MCF 10A (cell line): ENCODE measurements around the gene ABHD12. TPM values are rescaled to one million over a fixed set of nuclear protein-coding genes. Genes with fewer than 3 reads are reported as not detected.
A peak's percentile ranks its signal among the peaks of the same experiment; 100 is the strongest.

Source experiments
- BruUV-seq: library from RNA; stranded (reverse); fragments of 400-500 nt; replicated peaks from 2 replicates; lab custom pipeline; 2021; lab: Mats Ljungman, UMichigan
- CTCF ChIA-PET: fragments of 300-600 bp; sonication (Branson Sonifier 250); formaldehyde crosslinking; extraction: SDS; loops from one replicate; lab custom pipeline; 2021; ENCODE audit warnings: antibody characterized with exemption, inconsistent platforms; lab: Yijun Ruan, JAX
- POLR2A ChIA-PET: fragments of 300-600, 350-650 bp; sonication (Branson Sonifier 250); formaldehyde crosslinking; extraction: SDS; loops from one replicate; lab custom pipeline; 2020; ENCODE audit warnings: antibody characterized with exemption, inconsistent platforms; lab: Yijun Ruan, JAX
- DNase-seq: peaks from one replicate; pipeline ENCODE4 v3.0.0-alpha.2; 2018; ENCODE audit not compliant: unreplicated experiment
- H3K27ac Mint-ChIP-seq: one replicate; pipeline ENCODE4 v1.8.0; 2022; ENCODE audit warnings: mild to moderate bottlenecking, low read depth, mixed read lengths; ENCODE audit not compliant: unreplicated experiment
- H3K27me3 Mint-ChIP-seq: one replicate; pipeline ENCODE4 v1.8.0; 2022; ENCODE audit warnings: mixed read lengths; ENCODE audit not compliant: insufficient read depth, unreplicated experiment
- H3K36me3 Mint-ChIP-seq: one replicate; pipeline ENCODE4 v1.8.0; 2022; ENCODE audit warnings: mild to moderate bottlenecking, moderate library complexity, mixed read lengths; ENCODE audit not compliant: insufficient read depth, unreplicated experiment
- H3K4me1 Mint-ChIP-seq: one replicate; pipeline ENCODE4 v1.8.0; 2022; ENCODE audit warnings: mixed read lengths; ENCODE audit not compliant: insufficient read depth, unreplicated experiment
- H3K4me3 Mint-ChIP-seq: one replicate; pipeline ENCODE4 v1.8.0; 2022; ENCODE audit warnings: mild to moderate bottlenecking, moderate library complexity, mixed read lengths; ENCODE audit not compliant: unreplicated experiment
- H3K9me3 Mint-ChIP-seq: one replicate; pipeline ENCODE4 v1.8.0; 2022; ENCODE audit warnings: mixed read lengths; ENCODE audit not compliant: unreplicated experiment
- intact Hi-C: fragments of 100-400 bp; cut with micrococcal nuclease; formaldehyde crosslinking; loops from 2 replicates; pipeline ENCODE4 v1.14.1; 2022
- total RNA-seq: library from RNA; stranded (reverse); gene quantifications from 2 replicates; pipeline ENCODE4 v1.2.3, GENCODE V29; 2022
- TF ChIP-seq, protein P1 (sequence below): fragments of 200-600 bp; IDR thresholded peaks from one replicate; pipeline ENCODE4 v1.8.0; 2022; ENCODE audit warnings: antibody characterized with exemption, mild to moderate bottlenecking; ENCODE audit not compliant: unreplicated experiment

Gene ABHD12
- total RNA-seq, 1 experiment from 2014 or later, result 18.6 TPM

GRCh38 chr20:25252230-25252651, 138.4 kb downstream of the ABHD12 start:
- Mint-ChIP-seq H3K27ac (peak overlapping the region; percentile 77), H3K4me1 (peaks cover 37% of the 10 kb centered on the region), H3K9me3 (no peaks in the 10 kb centered on the region), H3K36me3 (peaks cover 73% of the 10 kb centered on the region), H3K27me3 (no peaks in the 10 kb centered on the region), H3K4me3 (peak overlapping the region; percentile 93)
- BruUV-seq, result no TSS peak
- ChIA-PET POLR2A (interaction anchor here (1.0 to 15.4 kb wide), 15 partner anchors 9 to 259 kb away, joined by 4 to 517 read pairs (median 16); partner anchors contain the start of genes APMAP, ENTPD6 and GINS1), CTCF (interaction anchor here (0.6 to 6.5 kb wide), 16 partner anchors 9 to 258 kb away, joined by 3 to 92 read pairs (median 6); no protein-coding TSS in a partner anchor)
- intact Hi-C loops, result loop anchor here (5.0 kb wide), 1 partner anchor 145 kb away; no protein-coding TSS in a partner anchor
- DNase-seq, result no peak
- TF ChIP-seq, protein P1, sequence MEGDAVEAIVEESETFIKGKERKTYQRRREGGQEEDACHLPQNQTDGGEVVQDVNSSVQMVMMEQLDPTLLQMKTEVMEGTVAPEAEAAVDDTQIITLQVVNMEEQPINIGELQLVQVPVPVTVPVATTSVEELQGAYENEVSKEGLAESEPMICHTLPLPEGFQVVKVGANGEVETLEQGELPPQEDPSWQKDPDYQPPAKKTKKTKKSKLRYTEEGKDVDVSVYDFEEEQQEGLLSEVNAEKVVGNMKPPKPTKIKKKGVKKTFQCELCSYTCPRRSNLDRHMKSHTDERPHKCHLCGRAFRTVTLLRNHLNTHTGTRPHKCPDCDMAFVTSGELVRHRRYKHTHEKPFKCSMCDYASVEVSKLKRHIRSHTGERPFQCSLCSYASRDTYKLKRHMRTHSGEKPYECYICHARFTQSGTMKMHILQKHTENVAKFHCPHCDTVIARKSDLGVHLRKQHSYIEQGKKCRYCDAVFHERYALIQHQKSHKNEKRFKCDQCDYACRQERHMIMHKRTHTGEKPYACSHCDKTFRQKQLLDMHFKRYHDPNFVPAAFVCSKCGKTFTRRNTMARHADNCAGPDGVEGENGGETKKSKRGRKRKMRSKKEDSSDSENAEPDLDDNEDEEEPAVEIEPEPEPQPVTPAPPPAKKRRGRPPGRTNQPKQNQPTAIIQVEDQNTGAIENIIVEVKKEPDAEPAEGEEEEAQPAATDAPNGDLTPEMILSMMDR, result no peak

DNA sequence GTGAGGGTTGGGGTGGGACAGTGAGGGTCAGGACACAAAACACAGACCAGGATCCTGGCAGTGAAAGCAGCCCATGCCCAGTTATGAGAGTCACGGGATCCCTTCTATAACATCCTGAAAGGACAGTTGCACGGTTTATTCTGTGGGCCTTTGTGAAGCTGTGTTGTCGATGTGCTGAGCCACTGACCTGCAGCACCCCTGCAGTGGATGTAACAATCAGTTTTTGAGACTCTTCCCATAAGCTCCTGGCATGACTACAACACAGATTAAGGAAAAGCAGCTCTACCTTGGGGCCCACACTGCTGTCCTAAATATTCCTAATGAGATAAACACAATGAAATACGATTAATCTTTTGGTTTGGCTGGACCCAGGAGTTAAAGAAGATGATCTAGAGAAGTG, 139.1 kb downstream of the ABHD12 start:
- Mint-ChIP-seq H3K36me3 (peaks cover 70% of the 10 kb centered on the region), H3K27ac (peak overlapping the region; percentile 77), H3K27me3 (no peaks in the 10 kb centered on the region), H3K4me3 (peak overlapping the region; percentile 93), H3K9me3 (no peaks in the 10 kb centered on the region), H3K4me1 (peaks cover 38% of the 10 kb centered on the region)
- DNase-seq, result no peak
- TF ChIP-seq, protein P1, result no peak
- ChIA-PET POLR2A (interaction anchor here (0.8 to 15.4 kb wide), 20 partner anchors 8 to 258 kb away, joined by 3 to 517 read pairs (median 8); partner anchors contain the start of genes ACSS1, APMAP, ENTPD6 and GINS1), CTCF (interaction anchor here (0.5 to 6.5 kb wide), 17 partner anchors 9 to 1626 kb away, joined by 3 to 92 read pairs (median 4); no protein-coding TSS in a partner anchor)
- no TSS peak for BruUV-seq
- intact Hi-C loops, result loop anchor here (5.0 kb wide), 1 partner anchor 146 kb away; no protein-coding TSS in a partner anchor

GRCh38 chr20:25251019-25251418, 139.6 kb downstream of the ABHD12 start:
- DNase-seq, result no peak
- Mint-ChIP-seq H3K4me3 (peak overlapping the region; percentile 93), H3K27me3 (no peaks in the 10 kb centered on the region), H3K36me3 (peaks cover 64% of the 10 kb centered on the region), H3K27ac (peak overlapping the region; percentile 77), H3K4me1 (peaks cover 38% of the 10 kb centered on the region), H3K9me3 (no peaks in the 10 kb centered on the region)
- BruUV-seq, result no TSS peak
- intact Hi-C loops, result loop anchor here (5.0 kb wide), 1 partner anchor 146 kb away; no protein-coding TSS in a partner anchor
- ChIA-PET CTCF (interaction anchor here (0.6 to 6.5 kb wide), 18 partner anchors 8 to 1625 kb away, joined by 3 to 92 read pairs (median 5); no protein-coding TSS in a partner anchor), POLR2A (interaction anchor here (0.7 to 15.4 kb wide), 25 partner anchors 8 to 1835 kb away, joined by 3 to 517 read pairs (median 7); partner anchors contain the start of genes ABHD12, ACSS1, APMAP and ENTPD6)
- TF ChIP-seq, protein P1, result no peak

DNA sequence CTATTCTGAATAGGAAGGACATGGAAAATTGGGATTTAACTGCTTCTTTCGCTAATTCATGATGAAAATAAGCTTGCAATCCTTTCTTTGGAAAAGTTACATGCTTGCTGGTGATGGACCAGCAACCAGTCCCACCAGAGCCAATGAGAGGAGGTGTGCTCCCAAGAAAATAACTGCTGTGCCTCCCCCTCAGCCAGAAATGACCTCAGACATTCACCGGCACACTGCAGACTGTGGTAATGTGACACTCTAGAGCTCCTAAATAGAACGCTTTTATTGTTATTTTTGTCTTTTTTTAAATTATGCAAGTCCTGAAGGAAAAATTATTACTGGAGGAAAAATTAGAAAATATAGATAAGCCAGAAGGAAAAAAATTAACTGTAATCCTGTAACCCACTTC, 140.1 kb downstream of the ABHD12 start:
- peak overlapping the region; percentile 77 for H3K27ac Mint-ChIP-seq
- peaks cover 41% of the 10 kb centered on the region for H3K4me1 Mint-ChIP-seq
- peaks cover 59% of the 10 kb centered on the region for H3K36me3 Mint-ChIP-seq
- BruUV-seq, result no TSS peak
- H3K4me3 Mint-ChIP-seq, result peak overlapping the region; percentile 93
- no peaks in the 10 kb centered on the region for H3K27me3 Mint-ChIP-seq
- intact Hi-C loops, result loop anchor here (5.0 kb wide), 1 partner anchor 147 kb away; no protein-coding TSS in a partner anchor
- TF ChIP-seq, protein P1, result no peak
- DNase-seq, result peak; percentile 56
- POLR2A ChIA-PET, result interaction anchor here (0.7 to 15.4 kb wide), 22 partner anchors 11 to 1835 kb away, joined by 3 to 517 read pairs (median 13); partner anchors contain the start of genes ABHD12, APMAP, ENTPD6 and GINS1
- no peaks in the 10 kb centered on the region for H3K9me3 Mint-ChIP-seq
- CTCF ChIA-PET, result interaction anchor here (0.6 to 6.5 kb wide), 14 partner anchors 15 to 1625 kb away, joined by 3 to 92 read pairs (median 4); no protein-coding TSS in a partner anchor
